ENCODE results near the gene CACNA2D2.
A peak's percentile ranks its signal among the peaks of the same experiment; 100 is the strongest.

Gene CACNA2D2

GRCh38 chr3:50340448-50341329 lies 162.7 kb downstream of the CACNA2D2 start, which contains the start of gene RASSF1:
RASSF1 (minus strand) TSS chr3:50340836; CDS start chr3:50340805, 31 bp downstream.
- DNase-seq = no peak

- no peak for DNase-seq
These were observed 163.3 kb downstream of the CACNA2D2 start for GRCh38 chr3:50340147-50340447.

GRCh38 chr3:50339485-50340146 lies 163.8 kb downstream of the CACNA2D2 start:
- no peak for DNase-seq

- DNase-seq = no peak
These were observed 164.5 kb downstream of the CACNA2D2 start for GRCh38 chr3:50338965-50339364.

- peak; percentile 92 for DNase-seq
These were observed 166.1 kb downstream of the CACNA2D2 start for GRCh38 chr3:50337175-50337861.

GRCh38 chr3:50336452-50337174 lies 166.8 kb downstream of the CACNA2D2 start:
- no peak for DNase-seq

GRCh38 chr3:50334339-50335075 lies 168.9 kb downstream of the CACNA2D2 start:
- DNase-seq = no peak

GRCh38 chr3:50333744-50334328 lies 169.6 kb downstream of the CACNA2D2 start:
- DNase-seq = no peak

GRCh38 chr3:50331364-50331907 lies 172.0 kb downstream of the CACNA2D2 start:
- DNase-seq = no peak

- DNase-seq = no peak
These were observed 173.1 kb downstream of the CACNA2D2 start for GRCh38 chr3:50330330-50330729.

- DNase-seq = peak; percentile 91
These were observed 175.3 kb downstream of the CACNA2D2 start, which contains the start of gene TUSC2 for GRCh38 chr3:50327943-50328691. TUSC2 (minus strand) TSS chr3:50328223; CDS start chr3:50328099, 124 bp downstream.

- no peak for DNase-seq
These were observed 176.3 kb downstream of the CACNA2D2 start for GRCh38 chr3:50327129-50327528.

- DNase-seq = no peak
These were observed 177.3 kb downstream of the CACNA2D2 start for GRCh38 chr3:50326182-50326541.

- DNase-seq = no peak
These were observed 177.8 kb downstream of the CACNA2D2 start for GRCh38 chr3:50325497-50326181.

- no peak for DNase-seq
These were observed 178.3 kb downstream of the CACNA2D2 start for GRCh38 chr3:50325113-50325480.

- DNase-seq = no peak
These were observed 178.9 kb downstream of the CACNA2D2 start for GRCh38 chr3:50324351-50325112.

- DNase-seq = no peak
These were observed 179.7 kb downstream of the CACNA2D2 start for GRCh38 chr3:50323614-50324199.

GRCh38 chr3:50323092-50323600 lies 180.3 kb downstream of the CACNA2D2 start:
- DNase-seq = no peak

All from NCI-H2029 (cell line).